ENCODE data around the gene ANKRD44.

GRCh38 chr2:197298609-197299008, 12.0 kb downstream of the ANKRD44 start:
- TF ChIP-seq CTCF (conservative IDR thresholded peaks at IDR 0.05; ENCODE audit: low read length): no peak
- TF ChIP-seq EZH2phosphoT487 (IDR thresholded peaks at IDR 0.05; ENCODE audit: borderline replicate concordance): no peak
